Esophagus squamous epithelium (tissue), 4 donors: ENCODE results near the gene AAGAB.

Experiments used
- CTCF ChIP-seq, 6 experiments: fragments of 450-650 bp in 4 of 6; fragments of 200-600 bp in 2 of 6; sonication (generic) in 2 of 6; IDR thresholded peaks; one replicate each; pipeline ENCODE4 v1.5.1; 2016 to 2019; ENCODE audit warnings: antibody characterized with exemption in 6 of 6, mild to moderate bottlenecking in 4 of 6, moderate library complexity in 4 of 6
- POLR2A ChIP-seq, 4 donors: fragments of 450-650 bp; IDR thresholded peaks; one replicate each; pipeline ENCODE4 v1.6.1; 2017; ENCODE audit warnings: antibody characterized with exemption in 4 of 4, mild to moderate bottlenecking in 4 of 4, moderate library complexity in 3 of 4

GRCh38 chr15:67216859-67217258 lies 37.6 kb downstream of the AAGAB start:
- TF ChIP-seq CTCF (IDR thresholded peaks at IDR 0.05): no peak
- no peak for TF ChIP-seq POLR2A (IDR thresholded peaks at IDR 0.05)
